Measurements from ENCODE around the gene PRRC2B. TPM values are rescaled to one million over a fixed set of nuclear protein-coding genes. Genes with fewer than 3 reads are reported as not detected.
A peak's percentile ranks its signal among the peaks of the same experiment; 100 is the strongest.

PRRC2B gene
- total RNA-seq, 6 experiments from 2014 or later = 53.7 to 82.6 (median 57.3) TPM

DNA sequence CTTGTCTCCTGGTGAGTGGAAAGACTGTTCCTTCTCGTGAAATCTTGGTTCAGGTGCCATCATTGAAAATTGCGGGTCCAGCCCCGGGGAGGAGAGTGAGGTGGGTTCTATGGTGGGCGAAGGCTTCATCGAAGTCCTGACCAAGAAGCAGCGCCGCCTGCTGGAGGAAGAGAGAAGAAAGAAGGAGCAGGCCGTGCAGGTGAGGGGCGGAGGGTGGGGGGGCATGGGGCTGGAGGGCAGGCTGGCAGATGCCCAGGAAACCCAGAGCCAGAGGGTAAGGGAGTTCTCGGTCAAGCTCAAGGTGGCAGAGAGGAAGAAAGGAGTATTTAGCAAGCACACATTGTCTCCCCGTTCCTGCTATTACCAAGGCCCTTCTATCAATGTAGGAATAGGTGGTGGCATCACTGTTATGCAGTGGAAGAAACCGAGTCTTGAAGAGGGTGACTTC is 84.6 kb downstream of the PRRC2B start:
- WGBS (ENCODE audit: insufficient coverage, low coverage, low lambda C conversion rate, missing lambda C conversion rate) = 49% methylated on average over 10 of the region's 12 CpGs
- H3K4me3 ChIP-seq = no peak overlapping the region
- peak in 1 of 3 donors; percentile 55 for DNase-seq
- intact Hi-C loops (cut with DNase I) = loop anchor here in 1 of 2 donors (10.0 kb wide), 1 partner anchor 124 kb away; no protein-coding TSS in a partner anchor
- peak in 3 of 4 donors; percentile 8 to 45 (median 15) for ATAC-seq
- H3K9me3 ChIP-seq = no peaks in the 10 kb centered on the region
- H3K4me1 ChIP-seq = no peaks in the 10 kb centered on the region
- H3K27ac ChIP-seq = no peak overlapping the region
- H3K36me3 ChIP-seq = peaks cover 5 to 98% (median 58%) of the 10 kb centered on the region in 4 donors
- TF ChIP-seq POLR2A (IDR thresholded peaks at IDR 0.05) = no peak
- TF ChIP-seq, protein P1, sequence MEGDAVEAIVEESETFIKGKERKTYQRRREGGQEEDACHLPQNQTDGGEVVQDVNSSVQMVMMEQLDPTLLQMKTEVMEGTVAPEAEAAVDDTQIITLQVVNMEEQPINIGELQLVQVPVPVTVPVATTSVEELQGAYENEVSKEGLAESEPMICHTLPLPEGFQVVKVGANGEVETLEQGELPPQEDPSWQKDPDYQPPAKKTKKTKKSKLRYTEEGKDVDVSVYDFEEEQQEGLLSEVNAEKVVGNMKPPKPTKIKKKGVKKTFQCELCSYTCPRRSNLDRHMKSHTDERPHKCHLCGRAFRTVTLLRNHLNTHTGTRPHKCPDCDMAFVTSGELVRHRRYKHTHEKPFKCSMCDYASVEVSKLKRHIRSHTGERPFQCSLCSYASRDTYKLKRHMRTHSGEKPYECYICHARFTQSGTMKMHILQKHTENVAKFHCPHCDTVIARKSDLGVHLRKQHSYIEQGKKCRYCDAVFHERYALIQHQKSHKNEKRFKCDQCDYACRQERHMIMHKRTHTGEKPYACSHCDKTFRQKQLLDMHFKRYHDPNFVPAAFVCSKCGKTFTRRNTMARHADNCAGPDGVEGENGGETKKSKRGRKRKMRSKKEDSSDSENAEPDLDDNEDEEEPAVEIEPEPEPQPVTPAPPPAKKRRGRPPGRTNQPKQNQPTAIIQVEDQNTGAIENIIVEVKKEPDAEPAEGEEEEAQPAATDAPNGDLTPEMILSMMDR (IDR thresholded peaks at IDR 0.05) = peak in 3 of 4 donors; percentile 39 to 51 (median 48)
- no peaks in the 10 kb centered on the region for H3K27me3 ChIP-seq

DNA sequence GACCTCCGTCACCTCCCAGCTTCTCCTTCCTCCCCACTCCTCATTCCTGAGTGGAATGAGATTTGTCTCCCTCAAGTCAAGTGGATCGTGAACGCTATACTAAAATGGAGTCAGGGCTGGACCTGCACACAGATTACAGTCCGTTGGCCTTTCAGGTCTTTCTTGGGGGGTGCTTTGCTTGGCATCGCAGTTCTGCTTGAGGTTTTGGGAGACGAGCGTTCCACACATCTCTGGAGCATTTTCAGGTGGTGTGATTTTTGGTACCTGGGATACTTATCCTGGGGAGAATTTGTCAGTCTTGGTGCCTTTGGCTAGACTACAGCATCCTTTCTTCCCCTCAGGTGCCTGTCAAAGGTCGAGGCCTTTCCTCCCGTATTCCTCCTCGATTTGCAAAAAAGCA is 85.0 kb downstream of the PRRC2B start:
- intact Hi-C loops (cut with DNase I) = loop anchor here in 1 of 2 donors (10.0 kb wide), 1 partner anchor 124 kb away; no protein-coding TSS in a partner anchor
- H3K4me3 ChIP-seq = no peak overlapping the region
- ATAC-seq (no peak), DNase-seq (peak in 1 of 3 donors; percentile 7)
- TF ChIP-seq POLR2A (IDR thresholded peaks at IDR 0.05) = no peak
- TF ChIP-seq, protein P1 (IDR thresholded peaks at IDR 0.05) = no peak
- peaks cover 5 to 98% (median 59%) of the 10 kb centered on the region in 4 donors for H3K36me3 ChIP-seq
- no peaks in the 10 kb centered on the region for H3K4me1 ChIP-seq
- no peaks in the 10 kb centered on the region for H3K9me3 ChIP-seq
- no peaks in the 10 kb centered on the region for H3K27me3 ChIP-seq
- 74% methylated on average over 3 of the region's 10 CpGs for WGBS (ENCODE audit: insufficient coverage, low coverage, low lambda C conversion rate, missing lambda C conversion rate)
- H3K27ac ChIP-seq = no peak overlapping the region

DNA sequence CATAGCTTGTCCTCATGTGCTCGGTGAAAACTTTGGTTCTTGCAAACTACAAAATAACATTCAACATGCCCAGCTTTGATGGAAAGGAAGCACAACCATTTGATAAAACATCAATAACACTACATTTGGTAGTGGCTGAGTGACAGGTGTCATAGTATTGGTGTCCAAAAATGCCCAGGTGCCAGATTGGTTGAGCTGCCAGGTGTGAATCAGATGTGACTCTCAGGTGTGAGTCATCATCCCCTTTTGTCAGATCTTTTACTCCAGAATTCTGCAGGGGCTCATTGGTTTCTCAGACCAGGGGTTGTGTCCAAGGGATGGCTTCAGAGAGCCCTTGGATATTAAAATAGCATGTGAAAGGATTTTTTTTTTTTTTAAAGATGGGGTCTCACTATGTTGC is 86.4 kb downstream of the PRRC2B start:
- Histone ChIP-seq H3K27ac (no peak overlapping the region), H3K4me1 (no peaks in the 10 kb centered on the region), H3K27me3 (no peaks in the 10 kb centered on the region), H3K4me3 (no peak overlapping the region), H3K36me3 (peaks cover 0 to 98% (median 58%) of the 10 kb centered on the region in 4 donors), H3K9me3 (no peaks in the 10 kb centered on the region)
- TF ChIP-seq, protein P1 (IDR thresholded peaks at IDR 0.05) = no peak
- no peak for TF ChIP-seq POLR2A (IDR thresholded peaks at IDR 0.05)
- ATAC-seq = no peak
- 100% methylated on average over 1 of the region's 1 CpG for WGBS (ENCODE audit: insufficient coverage, low coverage, low lambda C conversion rate, missing lambda C conversion rate)
- intact Hi-C loops (cut with DNase I) = no loop called here
- no peak for DNase-seq

DNA sequence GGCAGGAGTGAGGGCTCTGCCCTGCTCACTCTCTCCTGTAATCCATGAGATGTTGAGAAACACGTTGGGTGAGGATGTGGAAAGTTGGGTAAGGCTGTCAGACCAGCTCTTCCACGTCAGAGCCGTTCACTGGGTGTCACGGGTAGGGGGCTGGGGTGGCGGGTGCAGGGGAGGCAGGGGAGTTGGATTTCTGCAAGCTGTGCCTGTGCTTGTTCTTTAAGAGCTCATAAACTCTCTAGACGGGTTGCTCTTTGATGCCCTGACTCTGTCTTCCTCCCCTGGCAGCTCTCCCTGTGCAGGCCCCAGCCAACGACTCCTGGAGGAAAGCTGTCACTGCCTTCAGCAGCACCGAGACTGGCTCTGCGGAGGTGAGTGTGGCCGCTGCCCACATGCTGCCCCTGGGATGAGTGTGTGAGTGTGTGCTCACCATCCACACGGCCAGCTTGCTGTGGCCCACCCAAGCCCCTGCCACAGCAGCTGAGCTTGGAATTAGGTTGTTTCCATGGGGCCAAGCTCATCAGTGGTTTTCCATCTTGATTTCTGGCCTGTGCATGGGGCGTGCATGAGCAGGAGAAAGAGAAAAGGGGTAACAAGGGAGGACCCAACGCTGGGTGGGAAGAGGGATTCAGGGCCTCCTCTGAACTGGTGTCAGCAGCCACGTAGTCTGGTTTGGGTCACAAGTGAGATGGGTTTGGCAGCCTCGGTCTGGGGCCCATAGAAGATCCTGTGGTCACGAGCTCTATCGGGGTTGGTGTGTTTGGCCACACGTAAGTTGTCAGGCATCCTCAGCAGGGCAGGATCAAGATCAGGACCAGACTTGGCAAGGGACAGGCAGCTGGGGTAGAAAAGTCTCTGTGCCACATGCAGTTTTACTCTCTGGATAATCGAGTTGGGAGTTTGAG is 87.8 kb downstream of the PRRC2B start:
- 85% methylated on average over 4 of the region's 19 CpGs for WGBS (ENCODE audit: insufficient coverage, low coverage, low lambda C conversion rate, missing lambda C conversion rate)
- peaks cover 0 to 98% (median 58%) of the 10 kb centered on the region in 4 donors for H3K36me3 ChIP-seq
- H3K27me3 ChIP-seq = no peaks in the 10 kb centered on the region
- no peak overlapping the region for H3K27ac ChIP-seq
- H3K9me3 ChIP-seq = no peaks in the 10 kb centered on the region
- TF ChIP-seq POLR2A (IDR thresholded peaks at IDR 0.05) = no peak
- TF ChIP-seq, protein P1 (IDR thresholded peaks at IDR 0.05) = no peak
- no peak overlapping the region for H3K4me3 ChIP-seq
- ATAC-seq = no peak
- H3K4me1 ChIP-seq = no peaks in the 10 kb centered on the region
- DNase-seq = peak in 1 of 3 donors; percentile 35
- intact Hi-C loops (cut with DNase I) = no loop called here

Data from right lobe of liver (tissue), 6 donors.